Neural progenitor cell (in vitro differentiated cells): ENCODE results near the gene PRKAR2A.

Experiments
- EZH2 ChIP-seq: fragments of 200-600 bp; sonication (generic); IDR thresholded peaks from 2 replicates; pipeline ENCODE4 v1.6.1; 2017; ENCODE audit warnings: antibody characterized with exemption, mild to moderate bottlenecking, moderate library complexity
- EZH2phosphoT487 ChIP-seq: fragments of 200-600 bp; sonication (generic); IDR thresholded peaks from 2 replicates; pipeline ENCODE4 v1.6.1; 2017; ENCODE audit warnings: antibody characterized with exemption
- TF ChIP-seq, protein P1 (sequence below): fragments of 200-600 bp; sonication (generic); IDR thresholded peaks from 2 replicates; pipeline ENCODE4 v1.5.1; 2017; ENCODE audit warnings: antibody characterized with exemption, mild to moderate bottlenecking

DNA sequence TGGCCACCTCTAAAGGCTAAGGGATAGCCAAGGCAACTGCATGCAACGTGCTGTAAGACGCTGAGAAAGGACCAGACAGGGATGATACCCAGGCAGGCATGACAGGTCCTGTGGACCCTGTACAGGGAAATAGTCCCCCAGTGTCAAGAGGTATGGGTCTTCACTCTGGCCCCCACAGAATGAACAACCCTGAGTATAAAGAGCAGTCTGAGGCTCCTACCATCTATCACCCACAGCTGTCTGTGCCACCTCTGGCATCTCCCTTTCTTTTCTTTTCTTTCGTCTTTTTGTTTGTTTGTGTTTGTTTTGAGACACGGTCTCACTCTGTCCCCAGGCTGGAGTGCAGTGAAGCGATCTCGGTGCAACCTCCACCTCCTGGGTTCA lies 32.3 kb upstream of the PRKAR2A start:
- TF ChIP-seq, protein P1, sequence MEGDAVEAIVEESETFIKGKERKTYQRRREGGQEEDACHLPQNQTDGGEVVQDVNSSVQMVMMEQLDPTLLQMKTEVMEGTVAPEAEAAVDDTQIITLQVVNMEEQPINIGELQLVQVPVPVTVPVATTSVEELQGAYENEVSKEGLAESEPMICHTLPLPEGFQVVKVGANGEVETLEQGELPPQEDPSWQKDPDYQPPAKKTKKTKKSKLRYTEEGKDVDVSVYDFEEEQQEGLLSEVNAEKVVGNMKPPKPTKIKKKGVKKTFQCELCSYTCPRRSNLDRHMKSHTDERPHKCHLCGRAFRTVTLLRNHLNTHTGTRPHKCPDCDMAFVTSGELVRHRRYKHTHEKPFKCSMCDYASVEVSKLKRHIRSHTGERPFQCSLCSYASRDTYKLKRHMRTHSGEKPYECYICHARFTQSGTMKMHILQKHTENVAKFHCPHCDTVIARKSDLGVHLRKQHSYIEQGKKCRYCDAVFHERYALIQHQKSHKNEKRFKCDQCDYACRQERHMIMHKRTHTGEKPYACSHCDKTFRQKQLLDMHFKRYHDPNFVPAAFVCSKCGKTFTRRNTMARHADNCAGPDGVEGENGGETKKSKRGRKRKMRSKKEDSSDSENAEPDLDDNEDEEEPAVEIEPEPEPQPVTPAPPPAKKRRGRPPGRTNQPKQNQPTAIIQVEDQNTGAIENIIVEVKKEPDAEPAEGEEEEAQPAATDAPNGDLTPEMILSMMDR = no peak
- TF ChIP-seq EZH2 (no peak), EZH2phosphoT487 (no peak)
